ENCODE results near the gene LATS2. TPM values are rescaled to one million over a fixed set of nuclear protein-coding genes. Genes with fewer than 3 reads are reported as not detected.

Gene LATS2
- total RNA-seq, 4 donors from 2014 or later: 49.8 to 93.8 (median 77.0) TPM

DNA sequence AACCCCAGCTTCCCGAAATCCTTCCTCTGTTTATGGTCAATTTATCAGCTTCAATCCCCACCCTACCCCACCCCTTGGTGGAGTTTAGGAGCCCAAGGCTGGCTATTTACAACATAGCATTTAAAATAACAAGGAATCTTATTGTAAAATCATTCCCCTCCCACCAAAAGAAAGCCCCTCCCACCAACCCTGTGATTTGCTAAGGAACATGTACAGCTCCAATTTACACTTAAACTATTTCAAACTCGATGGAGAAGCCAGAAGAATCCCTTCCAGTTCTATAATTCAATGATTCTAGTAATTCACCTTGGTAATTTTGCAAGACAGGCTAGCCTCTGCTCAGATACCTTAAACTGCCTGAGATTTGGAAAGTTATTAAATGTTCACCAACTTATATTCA lies 3.0 kb downstream of the LATS2 start:
- peaks cover 0 to 1% (median 0%) of the 10 kb centered on the region in 4 donors for H3K36me3 ChIP-seq
- 27% methylated on average over 2 of the region's 2 CpGs for WGBS
- H3K4me1 ChIP-seq: peaks cover 68 to 78% (median 77%) of the 10 kb centered on the region in 4 donors
- no peaks in the 10 kb centered on the region for H3K9me3 ChIP-seq
- TF ChIP-seq EP300 (IDR thresholded peaks at IDR 0.05) (no peak), POLR2AphosphoS5 (IDR thresholded peaks at IDR 0.05) (no peak), CTCF (IDR thresholded peaks at IDR 0.05) (no peak), POLR2A (IDR thresholded peaks at IDR 0.05; ENCODE audit: low read depth) (no peak)
- peak overlapping the region in 2 of 4 donors; percentile 7 to 98 for H3K4me3 ChIP-seq
- intact Hi-C loops (cut with DNase I): no loop called here
- H3K27ac ChIP-seq (replicated peaks in 1 of 4): peak overlapping the region in 2 of 4 donors; percentile 33 to 100
- peaks cover 0 to 6% (median 0%) of the 10 kb centered on the region in 4 donors for H3K27me3 ChIP-seq
- no peak for DNase-seq (ENCODE audit: extremely low spot score)

- 61% methylated on average over 2 of the region's 2 CpGs for whole genome bisulfite sequencing
These were observed 5.8 kb downstream of the LATS2 start for GRCh38 chr13:21055511-21056045.

DNA sequence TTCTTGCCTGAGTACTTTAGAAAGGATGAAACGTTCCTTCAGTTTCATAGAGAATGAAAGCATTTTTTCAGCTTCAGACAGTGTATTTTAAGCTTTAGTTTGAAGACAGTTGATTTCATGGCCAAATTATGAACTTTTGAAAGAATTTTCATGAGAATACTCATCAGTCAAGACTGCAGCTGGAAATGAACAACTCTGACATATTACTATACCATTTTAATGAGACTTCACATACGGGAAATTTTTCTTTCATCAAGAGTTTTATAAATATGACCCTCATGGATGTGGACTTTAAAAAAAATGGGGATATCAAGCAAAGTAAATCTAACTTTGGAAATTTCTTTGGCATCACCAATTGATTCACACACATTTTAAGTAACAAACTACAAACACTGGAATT lies 6.4 kb downstream of the LATS2 start:
- H3K9me3 ChIP-seq: no peaks in the 10 kb centered on the region
- WGBS: 15% methylated on average over 2 of the region's 2 CpGs
- H3K27me3 ChIP-seq: no peaks in the 10 kb centered on the region
- TF ChIP-seq CTCF (IDR thresholded peaks at IDR 0.05): no peak
- no peak for TF ChIP-seq EP300 (IDR thresholded peaks at IDR 0.05)
- no peak for TF ChIP-seq POLR2AphosphoS5 (IDR thresholded peaks at IDR 0.05)
- no peak for TF ChIP-seq POLR2A (IDR thresholded peaks at IDR 0.05; ENCODE audit: low read depth)
- peak overlapping the region; percentile 38 to 56 (median 45) for H3K27ac ChIP-seq (replicated peaks in 1 of 4)
- peaks cover 0 to 4% (median 0%) of the 10 kb centered on the region in 4 donors for H3K36me3 ChIP-seq
- no peak overlapping the region for H3K4me3 ChIP-seq
- no peak for DNase-seq (ENCODE audit: extremely low spot score)
- H3K4me1 ChIP-seq: peaks cover 78 to 100% (median 92%) of the 10 kb centered on the region in 4 donors
- intact Hi-C loops (cut with DNase I): no loop called here

More at GRCh38 chr13:21055511-21056045, 5.8 kb downstream of the LATS2 start:
- H3K4me1 ChIP-seq: peaks cover 75 to 98% (median 89%) of the 10 kb centered on the region in 4 donors
- TF ChIP-seq EP300 (IDR thresholded peaks at IDR 0.05) (no peak), POLR2A (IDR thresholded peaks at IDR 0.05; ENCODE audit: low read depth) (no peak), POLR2AphosphoS5 (IDR thresholded peaks at IDR 0.05) (no peak), CTCF (IDR thresholded peaks at IDR 0.05) (no peak)
- H3K9me3 ChIP-seq: no peaks in the 10 kb centered on the region
- H3K4me3 ChIP-seq: no peak overlapping the region
- no peak for DNase-seq (ENCODE audit: extremely low spot score)
- H3K36me3 ChIP-seq: peaks cover 0 to 4% (median 0%) of the 10 kb centered on the region in 4 donors
- H3K27ac ChIP-seq (replicated peaks in 1 of 4): peak overlapping the region in 3 of 4 donors; percentile 38 to 56 (median 45)
- H3K27me3 ChIP-seq: no peaks in the 10 kb centered on the region
- intact Hi-C loops (cut with DNase I): no loop called here

- DNase-seq (ENCODE audit: extremely low spot score): no peak
- intact Hi-C loops (cut with DNase I): no loop called here
- H3K4me1 ChIP-seq: peaks cover 72 to 100% (median 92%) of the 10 kb centered on the region in 4 donors
These were observed 7.1 kb downstream of the LATS2 start for GRCh38 chr13:21054313-21054712.

More at GRCh38 chr13:21054313-21054712, 7.1 kb downstream of the LATS2 start:
- Histone ChIP-seq H3K27me3 (no peaks in the 10 kb centered on the region), H3K4me3 (no peak overlapping the region), H3K36me3 (peaks cover 0 to 4% (median 0%) of the 10 kb centered on the region in 4 donors), H3K27ac (replicated peaks in 1 of 4) (peak overlapping the region; percentile 38 to 56 (median 45)), H3K9me3 (no peaks in the 10 kb centered on the region)
- no peak for TF ChIP-seq POLR2A (IDR thresholded peaks at IDR 0.05; ENCODE audit: low read depth)
- TF ChIP-seq POLR2AphosphoS5 (IDR thresholded peaks at IDR 0.05): no peak
- no peak for TF ChIP-seq EP300 (IDR thresholded peaks at IDR 0.05)
- no peak for TF ChIP-seq CTCF (IDR thresholded peaks at IDR 0.05)
- WGBS: 67% methylated on average over 8 of the region's 8 CpGs

All from esophagus muscularis mucosa (tissue), 4 donors.